Mammary epithelial cell (primary cell): ENCODE data around the gene CD63.

ENCODE experiments used
- CTCF ChIP-seq, 2 donors: IDR thresholded peaks in 1 of 2; conservative IDR thresholded peaks in 1 of 2; 2 replicates each; pipeline ENCODE4 v1.5.1; 2011 to 2012; ENCODE audit warnings: inconsistent platforms in 2 of 2, low read length in 2 of 2, mild to moderate bottlenecking in 2 of 2, control low read depth in 1 of 2, low read depth in 1 of 2; ENCODE audit not compliant: insufficient read depth in 1 of 2; ENCODE audit errors: extremely low read depth in 1 of 2
- EZH2 ChIP-seq: IDR thresholded peaks from 2 replicates; pipeline ENCODE4 v1.6.1; 2012; ENCODE audit warnings: low read length, inconsistent platforms, borderline replicate concordance

DNA sequence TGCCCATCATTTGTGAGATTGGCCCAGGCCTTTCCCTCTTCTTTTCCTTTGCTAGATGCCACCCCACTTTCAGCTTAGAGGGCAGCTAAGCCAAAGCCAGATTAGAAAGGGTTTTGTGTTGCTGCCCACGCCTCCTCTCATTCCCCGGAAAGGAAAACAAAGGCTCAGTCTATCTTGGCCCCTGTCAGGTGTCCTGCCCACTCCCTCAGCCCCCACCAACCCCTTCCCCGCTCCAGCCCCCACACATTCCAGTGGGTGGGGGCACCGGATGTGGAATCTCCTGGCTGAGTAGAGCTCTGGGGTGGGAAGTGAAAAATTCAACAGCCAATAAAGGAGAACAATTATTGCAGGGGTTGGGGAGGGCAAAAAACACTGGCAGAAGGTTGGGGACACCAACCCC is 10.8 kb downstream of the CD63 start:
- TF ChIP-seq EZH2 (no peak), CTCF (conservative IDR thresholded peaks at IDR 0.05 in 1 of 2, IDR thresholded peaks at IDR 0.05 in 1 of 2; ENCODE audit: extremely low read depth in 1 of 2, insufficient read depth in 1 of 2, low read depth in 1 of 2, low read length in 2 of 2) (no peak)
